K562 (cell line): ENCODE results near the gene NPIPB2. TPM values are rescaled to one million over a fixed set of nuclear protein-coding genes. Genes with fewer than 3 reads are reported as not detected.

Experiments used
- DPF2 ChIP-seq: fragments of 450-650 bp; IDR thresholded peaks from 2 replicates; pipeline ENCODE4 v1.6.1; 2016
- EGR1 ChIP-seq: fragments of 450-650 bp; conservative IDR thresholded peaks from 2 replicates; pipeline ENCODE4 v1.6.1; 2017; ENCODE audit warnings: mild to moderate bottlenecking
- ELF2 ChIP-seq: fragments of 250-450 bp; sonication (Bioruptor Pico); IDR thresholded peaks from 2 replicates; pipeline ENCODE4 v1.5.0; 2021; ENCODE audit warnings: mild to moderate bottlenecking
- ETV5 ChIP-seq: sonication (generic); formaldehyde crosslinking; IDR thresholded peaks from 2 replicates; pipeline ENCODE4 v1.4.0; 2020; ENCODE audit warnings: low read depth, mild to moderate bottlenecking, missing genetic modification reagents
- HDAC6 ChIP-seq: IDR thresholded peaks from 2 replicates; pipeline ENCODE4 v1.6.1; 2012; ENCODE audit warnings: low read depth, mild to moderate bottlenecking, control low read depth, inconsistent platforms, low read length, moderate library complexity
- NFIX ChIP-seq: fragments of 250-450 bp; sonication (Bioruptor Pico); IDR thresholded peaks from 2 replicates; pipeline ENCODE4 v1.4.0; 2020; ENCODE audit warnings: low read depth, mild to moderate bottlenecking, moderate library complexity
- SIN3A ChIP-seq, 2 experiments: fragments of 150-350 bp in 1 of 2; IDR thresholded peaks; 2 replicates each; pipeline ENCODE4 v1.6.1; 2011 to 2016; ENCODE audit warnings: borderline replicate concordance in 2 of 2, low read depth in 2 of 2, low read length in 2 of 2, mild to moderate bottlenecking in 2 of 2, moderate library complexity in 2 of 2; ENCODE audit not compliant: control insufficient read depth in 1 of 2
- TCF7 ChIP-seq: sonication (generic); IDR thresholded peaks from 2 replicates; pipeline ENCODE4 v1.6.1; 2016; ENCODE audit warnings: antibody characterized with exemption, borderline replicate concordance
- USF1 ChIP-seq: sonication (generic); formaldehyde crosslinking; IDR thresholded peaks from 2 replicates; pipeline ENCODE4 v1.9.0; 2022; ENCODE audit warnings: mild to moderate bottlenecking, missing genetic modification reagents
- ZBTB40 ChIP-seq, 2 experiments: fragments of 450-650 bp in 1 of 2; sonication (generic) in 1 of 2; formaldehyde crosslinking in 1 of 2; IDR thresholded peaks; 2 replicates each; pipeline versions ENCODE4 v1.7.1 to v1.9.0; 2016 to 2022; ENCODE audit warnings: inconsistent platforms in 1 of 2, mild to moderate bottlenecking in 1 of 2, missing genetic modification reagents in 1 of 2
- ZNF592 ChIP-seq: fragments of 450-650 bp; IDR thresholded peaks from 2 replicates; pipeline ENCODE4 v1.6.1; 2017; ENCODE audit warnings: antibody characterized with exemption, mild to moderate bottlenecking
- polyA plus RNA-seq, 8 experiments: library from polyadenylated mRNA; depleted of rRNA in 4 of 8; stranded (reverse) in 5 of 8; unstranded in 3 of 8; fragments of >200 nt; fragmentation: Nextera tagmentation in 2 of 8; fragmentation: Illumina TruSeq in 1 of 8; extraction: Ambion mirVana in 2 of 8; extraction: Trizol in 1 of 8; gene quantifications; 2 replicates each; pipeline versions ENCODE4 v1.2.1 to v1.2.3, GENCODE V29; 2011 to 2014; ENCODE audit warnings: inconsistent platforms in 1 of 8, missing spikeins in 1 of 8
- total RNA-seq, 7 experiments: library from RNA; depleted of rRNA in 6 of 7; stranded (reverse); fragments of >200 nt in 6 of 7; fragmentation: Illumina TruSeq in 2 of 7; extraction: Trizol in 2 of 7; gene quantifications; 2 replicates each; pipeline versions ENCODE4 v1.2.1 to v1.2.3, GENCODE V29; 2011 to 2021; ENCODE audit warnings: low replicate concordance in 1 of 7

Gene NPIPB2
- total and polyA plus RNA-seq, 9 of the 15 experiments (the other 6 are each of a cell fraction or from before 2014, with no cell fraction given) = 0.21 to 2.9 (median 1.6) TPM; not detected in 1

GRCh38 chr16:11914210-11915113 lies 27.4 kb downstream of the NPIPB2 start (continued):
- TF ChIP-seq USF1 (CRISPR knock-in tag) (0 out of 2 replicates have a peak, but pooled peaks have one; percentile 28), DPF2 (0 out of 2 replicates have a peak, but pooled peaks have one; percentile 62), NFIX (CRISPR knock-in tag) (no peak), ELF2 (CRISPR knock-in tag) (0 out of 2 replicates have a peak, but pooled peaks have one; percentile 16), SIN3A (IDR thresholded peaks at IDR 0.05; ENCODE audit: borderline replicate concordance in 2 of 2, control insufficient read depth in 1 of 2, low read depth in 2 of 2, low read length in 2 of 2) (peak in 1 of 2 experiments; percentile 73; a peak in 1 of 4 replicates), EGR1 (peak; percentile 48), ZBTB40 (IDR thresholded peaks at IDR 0.05) (peak; percentile 60), ZBTB40 (CRISPR knock-in tag; IDR thresholded peaks at IDR 0.05) (no peak), ZNF592 (0 out of 2 replicates have a peak, but pooled peaks have one; percentile 29), HDAC6 (no peak), TCF7 (no peak), ETV5 (0 out of 2 replicates have a peak, but pooled peaks have one; percentile 45)
